ENCODE results near the gene CHRNA3.
"Not testable (repeated sequence)": the region's sequence is repeated elsewhere in the genome, so short reads cannot be mapped to it uniquely, and the experiment has no call there.

Gene CHRNA3

DNA sequence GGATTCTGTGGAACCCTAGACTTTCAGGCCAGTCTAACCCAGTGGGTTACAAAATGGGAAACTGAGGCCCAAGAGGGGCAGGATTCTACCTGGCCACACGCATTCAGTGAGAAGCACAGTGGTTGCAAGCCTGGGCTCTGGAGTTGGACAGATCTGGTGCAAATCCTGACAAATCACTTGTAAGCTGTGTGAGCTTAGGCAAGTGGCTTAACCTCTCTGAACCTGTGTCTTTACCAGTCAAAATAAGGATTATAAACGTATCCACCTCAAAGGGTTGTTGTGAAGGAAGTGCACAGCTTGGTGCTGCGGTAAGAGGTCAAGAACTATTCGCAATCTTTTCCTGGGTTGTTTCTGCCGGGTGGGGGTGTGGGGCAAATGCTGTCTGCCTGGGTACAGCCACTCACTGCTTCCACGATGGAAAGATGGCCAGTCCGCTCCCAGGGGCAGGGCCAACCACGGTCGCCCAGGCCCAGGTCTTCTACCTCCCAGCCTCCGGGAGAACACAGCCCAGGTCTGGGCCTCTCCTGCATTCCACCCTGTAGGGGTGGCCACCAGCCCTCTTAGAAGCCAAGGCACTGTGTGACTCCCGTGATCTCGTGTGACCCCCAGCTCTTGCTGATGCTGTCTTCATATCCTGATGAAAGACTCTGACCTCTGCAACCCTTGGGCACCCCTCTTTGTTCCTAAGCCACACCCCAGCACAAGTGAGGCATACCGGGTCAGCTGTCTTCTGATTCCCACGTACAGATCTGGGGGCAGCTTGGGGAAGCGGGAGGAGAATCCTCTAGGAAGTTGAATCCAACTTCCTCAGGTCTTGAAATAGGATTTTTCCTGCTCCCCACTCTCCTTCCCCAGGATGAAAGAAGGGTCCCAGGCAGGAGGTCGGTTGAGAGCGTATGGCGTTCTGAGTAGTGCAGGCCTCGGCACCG lies 1.5 kb downstream of the CHRNA3 start:
- in situ Hi-C loops (cut with MboI; ENCODE audit: low sequenced_read_pairs), result loop anchor here (10.0 kb wide), 1 partner anchor 86 kb away; no protein-coding TSS in a partner anchor

DNA sequence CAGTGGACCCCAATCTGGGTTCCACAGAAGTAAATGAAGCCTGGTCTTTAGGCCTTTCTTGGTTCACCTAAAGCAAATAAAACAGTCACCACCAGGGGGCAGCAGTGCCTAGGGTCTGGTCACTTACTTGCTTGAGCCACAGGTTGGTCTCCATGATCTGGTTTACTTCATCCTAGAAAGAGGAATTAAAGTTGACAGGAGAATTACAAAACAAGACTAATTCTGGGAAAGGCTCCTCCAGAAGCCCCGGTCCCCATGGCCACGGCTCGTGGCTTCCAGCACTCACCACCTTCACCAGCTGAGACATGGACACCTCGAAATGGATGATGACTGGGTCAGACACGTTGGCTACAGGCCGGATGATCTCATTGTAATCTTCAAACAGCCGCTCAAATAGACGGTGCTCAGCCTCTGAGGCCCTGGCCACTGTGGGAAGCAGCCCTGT lies 2.3 kb downstream of the CHRNA3 start:
- in situ Hi-C loops (cut with MboI; ENCODE audit: low sequenced_read_pairs), result loop anchor here (10.0 kb wide), 1 partner anchor 86 kb away; no protein-coding TSS in a partner anchor

- in situ Hi-C loops (cut with MboI; ENCODE audit: low sequenced_read_pairs), result loop anchor here (10.0 kb wide), 1 partner anchor 87 kb away; no protein-coding TSS in a partner anchor
These were observed 2.7 kb downstream of the CHRNA3 start for GRCh38 chr15:78618064-78618463.

DNA sequence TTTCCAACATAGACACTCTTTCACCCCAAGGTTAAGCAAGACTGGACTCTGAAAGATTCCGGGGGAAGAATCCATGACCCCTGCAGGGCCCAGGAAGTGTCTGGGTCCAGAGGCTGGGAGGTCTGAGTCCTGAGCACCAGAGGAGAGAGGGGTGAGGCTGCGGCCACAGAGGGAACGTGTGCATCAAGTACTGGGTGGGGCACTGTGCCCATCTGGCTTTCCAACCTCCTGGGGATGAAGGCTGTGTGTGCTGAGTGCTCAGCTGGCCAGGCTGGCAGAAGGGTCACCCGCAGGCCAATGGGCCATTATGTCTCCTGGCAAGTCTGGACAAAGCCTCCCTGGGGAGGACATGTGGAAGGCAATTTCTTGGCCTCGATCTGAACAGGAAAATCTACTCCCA lies 3.3 kb downstream of the CHRNA3 start:
- in situ Hi-C loops (cut with MboI; ENCODE audit: low sequenced_read_pairs), result loop anchor here (10.0 kb wide), 1 partner anchor 87 kb away; no protein-coding TSS in a partner anchor

- in situ Hi-C loops (cut with MboI; ENCODE audit: low sequenced_read_pairs), result loop anchor here (10.0 kb wide), 1 partner anchor 88 kb away; no protein-coding TSS in a partner anchor
These were observed 3.7 kb downstream of the CHRNA3 start for GRCh38 chr15:78617076-78617475.

DNA sequence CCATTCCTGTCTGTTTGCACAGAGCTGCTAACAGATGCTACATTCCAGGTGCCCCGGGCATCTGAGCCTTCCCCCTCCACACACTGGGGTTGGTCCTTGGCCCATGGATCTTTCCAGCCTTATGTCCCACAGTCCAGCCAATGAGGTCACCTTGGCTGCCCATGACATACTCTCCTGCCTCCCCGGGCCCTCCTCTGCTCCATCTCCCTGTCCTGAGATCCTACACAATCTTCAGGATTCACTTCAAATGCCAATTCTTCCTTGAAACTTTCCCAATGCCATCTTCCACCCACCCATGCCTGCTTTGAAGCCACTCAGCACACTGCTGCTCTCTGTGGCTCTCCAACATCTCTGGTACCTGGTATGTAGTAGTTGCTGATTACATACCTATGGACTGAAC lies 4.3 kb downstream of the CHRNA3 start:
- in situ Hi-C loops (cut with MboI; ENCODE audit: low sequenced_read_pairs), result loop anchor here (10.0 kb wide), 1 partner anchor 88 kb away; no protein-coding TSS in a partner anchor

- in situ Hi-C loops (cut with MboI; ENCODE audit: low sequenced_read_pairs), result loop anchor here (10.0 kb wide), 1 partner anchor 90 kb away; no protein-coding TSS in a partner anchor
These were observed 5.6 kb downstream of the CHRNA3 start for GRCh38 chr15:78615151-78615589.

DNA sequence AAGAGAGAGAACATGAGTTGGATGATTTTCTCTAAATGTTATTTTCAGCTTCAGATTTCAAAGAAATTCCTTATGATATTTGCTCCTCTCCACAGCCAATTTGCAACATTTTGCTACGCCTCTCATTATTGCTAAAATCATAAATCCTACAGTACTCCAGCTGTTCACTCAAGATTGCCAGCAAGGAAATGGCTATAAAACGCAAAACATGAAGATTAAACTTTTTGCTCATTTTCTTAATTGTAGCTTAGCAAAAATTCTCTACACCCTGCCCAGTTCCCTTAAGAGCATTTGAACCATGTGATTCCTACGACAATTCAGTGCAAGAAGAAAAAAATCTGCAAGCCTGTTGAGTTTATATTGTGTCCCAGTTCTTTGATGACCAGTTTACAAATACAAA lies 6.8 kb downstream of the CHRNA3 start:
- in situ Hi-C loops (cut with MboI; ENCODE audit: low sequenced_read_pairs), result loop anchor here (10.0 kb wide), 1 partner anchor 91 kb away; no protein-coding TSS in a partner anchor

DNA sequence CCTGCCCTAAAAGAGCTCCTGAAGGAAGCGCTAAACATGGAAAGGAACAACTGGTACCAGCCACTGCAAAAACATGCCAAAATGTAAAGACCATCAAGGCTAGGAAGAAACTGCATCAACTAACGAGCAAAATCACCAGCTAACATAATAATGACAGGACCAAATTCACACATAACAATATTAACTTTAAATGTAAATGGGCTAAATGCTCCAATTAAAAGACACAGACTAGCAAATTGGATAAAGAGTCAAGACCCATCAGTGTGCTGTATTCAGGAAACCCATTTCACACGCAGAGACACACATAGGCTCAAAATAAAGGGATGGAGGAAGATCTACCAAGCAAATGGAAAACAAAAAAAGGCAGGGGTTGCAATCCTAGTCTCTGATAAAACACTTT lies 11.2 kb downstream of the CHRNA3 start:
- in situ Hi-C loops (cut with MboI; ENCODE audit: low sequenced_read_pairs), result not testable (repeated sequence)

GRCh38 chr15:78605680-78606079 lies 15.1 kb downstream of the CHRNA3 start:
- in situ Hi-C loops (cut with MboI; ENCODE audit: low sequenced_read_pairs), result no loop called here

- in situ Hi-C loops (cut with MboI; ENCODE audit: low sequenced_read_pairs), result no loop called here
These were observed 15.6 kb downstream of the CHRNA3 start for GRCh38 chr15:78605201-78605600.

- in situ Hi-C loops (cut with MboI; ENCODE audit: low sequenced_read_pairs), result no loop called here
These were observed 16.4 kb downstream of the CHRNA3 start for GRCh38 chr15:78604420-78604819.

GRCh38 chr15:78603467-78603866 lies 17.3 kb downstream of the CHRNA3 start:
- in situ Hi-C loops (cut with MboI; ENCODE audit: low sequenced_read_pairs), result no loop called here

GRCh38 chr15:78599189-78599588 lies 21.6 kb downstream of the CHRNA3 start:
- in situ Hi-C loops (cut with MboI; ENCODE audit: low sequenced_read_pairs), result no loop called here

GRCh38 chr15:78598348-78598747 lies 22.4 kb downstream of the CHRNA3 start:
- in situ Hi-C loops (cut with MboI; ENCODE audit: low sequenced_read_pairs), result no loop called here

- in situ Hi-C loops (cut with MboI; ENCODE audit: low sequenced_read_pairs), result no loop called here
These were observed 23.2 kb downstream of the CHRNA3 start for GRCh38 chr15:78597583-78597982.

DNA sequence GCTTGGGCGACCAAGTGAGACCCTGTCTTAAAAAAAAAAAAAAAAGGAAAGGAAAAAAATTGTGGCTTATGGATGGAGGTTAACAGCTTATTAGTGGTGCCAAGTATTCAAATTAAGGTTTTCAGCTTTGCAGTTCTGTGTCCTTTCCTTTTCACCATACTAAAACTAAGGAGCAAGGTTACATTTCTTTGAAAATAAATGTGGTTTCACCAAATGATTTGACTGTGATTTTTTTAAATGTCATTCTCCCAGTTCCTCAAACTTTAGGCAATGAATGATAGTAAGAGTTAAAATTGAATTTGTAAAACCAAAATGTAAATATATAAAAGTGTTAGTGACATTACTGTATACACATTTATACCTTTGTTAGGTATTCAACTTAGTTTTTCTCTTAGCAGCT lies 45.9 kb downstream of the CHRNA3 start:
- in situ Hi-C loops (cut with MboI; ENCODE audit: low sequenced_read_pairs), result no loop called here

GRCh38 chr15:78573416-78573815 lies 47.4 kb downstream of the CHRNA3 start:
- in situ Hi-C loops (cut with MboI; ENCODE audit: low sequenced_read_pairs), result no loop called here

- in situ Hi-C loops (cut with MboI; ENCODE audit: low sequenced_read_pairs), result no loop called here
These were observed 49.4 kb downstream of the CHRNA3 start for GRCh38 chr15:78571382-78571781.

DNA sequence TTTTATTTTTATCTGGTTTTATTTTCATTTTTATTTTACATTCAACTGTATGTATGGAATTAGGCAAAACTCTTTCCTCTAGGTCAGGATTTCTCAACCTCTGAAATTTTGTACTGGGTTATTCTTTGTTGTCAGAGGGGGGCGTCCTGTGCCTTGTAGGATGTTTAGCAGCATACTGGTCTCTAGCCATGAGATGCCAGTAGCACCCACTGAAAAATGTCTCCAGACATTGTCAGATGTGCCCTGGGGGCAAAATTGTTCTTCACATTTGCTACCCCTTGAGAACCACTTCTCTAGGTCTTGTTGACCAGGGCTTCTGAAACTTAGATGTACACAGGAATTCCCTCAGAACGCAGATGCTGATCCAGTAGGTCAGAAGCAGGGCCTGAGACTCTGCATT lies 50.1 kb downstream of the CHRNA3 start:
- in situ Hi-C loops (cut with MboI; ENCODE audit: low sequenced_read_pairs), result no loop called here

DNA sequence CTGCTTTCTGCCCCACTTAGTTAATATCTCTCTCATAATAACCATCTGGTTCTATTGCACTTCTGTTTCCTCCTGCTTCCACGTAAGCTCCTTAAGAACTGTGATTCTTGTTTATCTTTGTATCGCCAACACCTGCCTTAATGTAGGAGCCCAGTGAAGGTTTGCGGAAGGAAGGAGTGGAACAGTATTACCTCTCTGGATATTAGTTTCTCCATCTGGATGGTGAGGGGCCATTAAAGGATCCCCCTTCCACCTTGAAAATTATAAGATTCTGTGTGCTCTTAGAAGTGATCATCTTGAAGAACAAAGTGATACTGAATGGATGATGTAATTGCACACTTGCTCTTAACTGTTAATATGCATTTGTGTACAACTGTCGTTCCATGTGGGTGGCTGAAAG lies 53.3 kb downstream of the CHRNA3 start:
- in situ Hi-C loops (cut with MboI; ENCODE audit: low sequenced_read_pairs), result no loop called here

All from HL-60/S4 treated with phorbol 12-myristate 13-acetate at 8.2 ng/mL for 4 days and 3 days (cell line).